Esophagus squamous epithelium (tissue), 4 donors: ENCODE data around the gene GLB1L.

ENCODE experiments used
- CTCF ChIP-seq, 6 experiments: fragments of 450-650 bp in 4 of 6; fragments of 200-600 bp in 2 of 6; sonication (generic) in 2 of 6; IDR thresholded peaks; one replicate each; pipeline ENCODE4 v1.5.1; 2016 to 2019; ENCODE audit warnings: antibody characterized with exemption in 6 of 6, mild to moderate bottlenecking in 4 of 6, moderate library complexity in 4 of 6
- POLR2A ChIP-seq, 4 donors: fragments of 450-650 bp; IDR thresholded peaks; one replicate each; pipeline ENCODE4 v1.6.1; 2017; ENCODE audit warnings: antibody characterized with exemption in 4 of 4, mild to moderate bottlenecking in 4 of 4, moderate library complexity in 3 of 4

DNA sequence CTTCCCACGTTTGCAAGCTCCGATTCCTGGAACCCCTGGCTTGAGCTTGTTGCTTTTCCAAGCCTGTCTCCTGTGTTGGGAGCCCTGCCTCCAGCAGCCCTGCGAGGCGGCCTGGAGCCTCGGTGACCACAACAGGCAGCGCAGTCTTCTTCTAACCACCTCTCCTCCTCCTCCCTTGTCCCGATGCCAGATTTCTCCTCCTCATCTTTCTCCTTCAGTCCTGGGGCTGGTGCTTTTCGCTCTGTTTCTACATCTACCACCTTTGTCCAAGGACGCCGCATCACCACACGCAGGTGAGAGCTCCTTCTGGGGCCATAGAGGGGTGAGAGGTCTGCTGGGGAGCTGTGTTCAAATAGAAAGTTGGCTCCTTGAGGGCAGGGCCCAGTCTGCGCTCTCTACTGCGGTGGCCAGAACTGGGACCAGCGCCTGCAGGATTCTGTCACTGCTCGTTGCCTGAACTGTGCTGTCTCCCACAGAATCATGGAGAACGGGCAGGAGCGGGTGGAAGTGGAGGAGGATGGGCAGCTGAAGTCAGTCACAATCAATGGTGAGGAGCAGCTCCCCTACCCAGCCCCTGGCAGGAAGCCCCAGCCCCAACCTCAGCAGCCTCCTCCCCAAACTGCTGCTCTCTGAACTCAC is 37.8 kb upstream of the GLB1L start:
- TF ChIP-seq CTCF (IDR thresholded peaks at IDR 0.05) (no peak), POLR2A (IDR thresholded peaks at IDR 0.05) (no peak)
